IPS-15b (cell line): ENCODE results near the gene RNU5D-1.
"Not testable (repeated sequence)": the region's sequence is repeated elsewhere in the genome, so short reads cannot be mapped to it uniquely, and the experiment has no call there.

Experiments used
- H3K27me3 ChIP-seq: one replicate; pipeline ENCODE4 v1.6.1; 2013; ENCODE audit warnings: low read length; ENCODE audit not compliant: control insufficient read depth, insufficient read depth
- H3K36me3 ChIP-seq: one replicate; pipeline ENCODE4 v1.6.1; 2013; ENCODE audit warnings: low read length; ENCODE audit not compliant: control insufficient read depth, insufficient read depth
- H3K4me1 ChIP-seq: one replicate; pipeline ENCODE4 v1.6.1; 2013; ENCODE audit warnings: mild to moderate bottlenecking, low read length; ENCODE audit not compliant: control insufficient read depth, insufficient read depth
- H3K4me3 ChIP-seq: one replicate; pipeline ENCODE4 v1.5.1; 2013; ENCODE audit warnings: low read depth, low read length
- H3K9ac ChIP-seq: one replicate; pipeline ENCODE4 v1.6.1; 2013; ENCODE audit warnings: low read depth, mild to moderate bottlenecking, low read length
- H3K9me3 ChIP-seq: one replicate; pipeline ENCODE4 v1.6.1; 2013; ENCODE audit warnings: mild to moderate bottlenecking, low read length; ENCODE audit not compliant: control insufficient read depth, insufficient read depth

RNU5D-1 gene

GRCh38 chr1:44730741-44731512 lies at the start of gene RNU5D-1:
Gene RNU5D-1, minus strand, starts transcription at chr1:44731170.
- H3K36me3 ChIP-seq, result no peaks in the 10 kb centered on the region
- H3K4me3 ChIP-seq, result no peak within 1 kb of the TSS
- no peaks in the 10 kb centered on the region for H3K27me3 ChIP-seq
- no peaks in the 10 kb centered on the region for H3K9me3 ChIP-seq
- H3K4me1 ChIP-seq, result peaks cover 4% of the 10 kb centered on the region
- peak within 1 kb of the TSS; percentile 77 for H3K9ac ChIP-seq

GRCh38 chr1:44780583-44781121 lies 49.7 kb upstream of the RNU5D-1 start:
- H3K4me3 ChIP-seq, result no peak overlapping the region
- no peak overlapping the region for H3K9ac ChIP-seq
- peaks cover 2% of the 10 kb centered on the region for H3K27me3 ChIP-seq
- H3K9me3 ChIP-seq, result no peaks in the 10 kb centered on the region
- peaks cover 8% of the 10 kb centered on the region for H3K4me1 ChIP-seq
- H3K36me3 ChIP-seq, result peaks cover 36% of the 10 kb centered on the region

DNA sequence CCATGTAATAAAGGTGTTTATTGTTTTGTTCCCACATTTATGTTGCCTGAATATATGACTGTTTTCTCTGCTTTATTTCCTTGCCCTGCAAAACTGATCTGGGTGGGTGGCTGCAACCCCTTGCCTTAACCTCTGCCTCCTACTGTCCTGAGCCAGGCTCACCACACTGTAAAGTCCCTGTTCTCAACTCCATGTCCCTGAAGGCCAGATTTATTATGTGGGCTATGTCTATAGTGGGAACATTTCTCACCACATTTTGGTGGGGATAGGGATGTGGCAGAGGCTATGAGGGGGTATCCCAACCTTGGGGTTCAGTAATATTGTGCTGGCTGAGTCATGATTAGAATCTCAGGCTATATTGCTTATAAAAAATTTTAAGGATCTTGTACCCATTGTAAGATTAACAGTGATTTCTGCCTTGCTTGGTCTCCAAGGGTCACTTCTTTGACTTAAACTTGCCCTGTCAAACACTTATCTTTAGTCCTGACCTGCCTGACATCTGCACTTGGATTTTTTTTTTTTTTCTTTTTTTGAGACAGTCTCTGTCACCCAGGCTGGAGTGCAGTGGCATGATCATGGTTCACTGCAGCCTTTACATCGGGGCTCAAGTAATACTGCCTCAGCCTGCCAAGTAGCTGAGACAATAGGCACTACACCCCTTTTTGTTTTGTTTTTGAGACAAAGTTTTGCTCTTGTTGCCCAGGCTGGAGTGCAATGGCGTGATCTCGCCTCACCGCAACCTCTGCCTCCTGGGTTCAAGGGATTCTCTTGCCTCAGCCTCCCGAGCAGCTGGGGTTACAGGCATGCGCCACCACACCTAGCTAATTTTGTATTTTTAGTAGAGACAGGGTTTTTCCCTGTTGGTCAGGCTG lies 48.0 kb upstream of the RNU5D-1 start:
- Histone ChIP-seq H3K9ac (no peak overlapping the region), H3K9me3 (no peaks in the 10 kb centered on the region), H3K4me1 (peaks cover 4% of the 10 kb centered on the region), H3K36me3 (peaks cover 36% of the 10 kb centered on the region), H3K27me3 (no peaks in the 10 kb centered on the region), H3K4me3 (no peak overlapping the region)

DNA sequence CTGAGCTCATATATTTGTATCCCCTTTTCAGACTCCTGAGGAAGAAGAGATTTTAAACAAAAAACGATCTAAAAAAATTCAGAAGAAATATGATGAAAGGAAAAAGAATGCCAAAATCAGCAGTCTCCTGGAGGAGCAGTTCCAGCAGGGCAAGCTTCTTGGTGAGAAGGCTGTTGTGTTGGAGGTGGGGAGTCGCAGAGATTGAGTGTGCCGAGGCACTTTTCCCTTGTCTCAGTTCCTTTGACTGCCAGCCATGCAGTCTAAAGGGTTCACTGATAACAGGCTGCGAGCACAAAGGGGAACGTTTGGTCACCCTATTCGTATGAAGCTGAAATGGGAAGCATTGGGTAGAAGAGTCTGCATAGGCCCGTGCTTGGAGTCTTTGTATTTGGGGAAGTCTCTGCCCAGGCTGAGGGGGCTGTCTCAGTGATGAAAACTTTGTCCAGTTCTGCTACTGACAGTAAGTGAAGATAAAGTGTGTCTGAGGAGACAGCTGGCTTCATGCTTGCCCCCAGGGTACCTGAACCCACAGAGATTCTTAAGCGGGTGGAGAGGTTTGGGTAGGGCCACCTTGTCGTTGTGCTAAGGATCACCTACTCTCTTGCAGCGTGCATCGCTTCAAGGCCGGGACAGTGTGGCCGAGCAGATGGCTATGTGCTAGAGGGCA lies 47.1 kb upstream of the RNU5D-1 start:
- H3K4me1 ChIP-seq, result peaks cover 4% of the 10 kb centered on the region
- peaks cover 36% of the 10 kb centered on the region for H3K36me3 ChIP-seq
- H3K27me3 ChIP-seq, result no peaks in the 10 kb centered on the region
- no peaks in the 10 kb centered on the region for H3K9me3 ChIP-seq
- no peak overlapping the region for H3K9ac ChIP-seq
- peak overlapping the region; percentile 68 for H3K4me3 ChIP-seq

GRCh38 chr1:44777547-44777946 lies 46.6 kb upstream of the RNU5D-1 start:
- no peak overlapping the region for H3K9ac ChIP-seq

DNA sequence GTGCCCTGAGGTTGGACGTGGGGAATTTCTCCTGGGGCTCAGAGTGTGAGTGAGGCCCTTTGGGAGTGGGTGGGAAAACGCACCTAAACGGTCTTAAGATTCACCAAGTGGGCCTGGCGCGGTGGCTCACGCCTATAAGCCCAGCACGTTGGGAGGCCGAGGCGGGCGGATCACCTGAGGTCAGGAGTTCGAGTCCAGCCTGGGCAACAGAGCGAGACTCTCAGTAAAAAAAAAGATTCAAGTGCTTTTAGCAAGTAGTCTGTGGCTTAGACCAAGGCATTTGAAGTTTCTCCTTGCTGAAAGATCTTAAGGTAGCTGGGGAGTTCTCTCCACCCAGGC lies 45.7 kb upstream of the RNU5D-1 start:
- Histone ChIP-seq H3K9ac (peak overlapping the region; percentile 99), H3K27me3 (no peaks in the 10 kb centered on the region), H3K4me3 (peak overlapping the region; percentile 68), H3K9me3 (no peaks in the 10 kb centered on the region), H3K4me1 (peaks cover 4% of the 10 kb centered on the region), H3K36me3 (peaks cover 36% of the 10 kb centered on the region)

More at GRCh38 chr1:44777547-44777946, 46.6 kb upstream of the RNU5D-1 start:
- no peaks in the 10 kb centered on the region for H3K27me3 ChIP-seq
- peak overlapping the region; percentile 68 for H3K4me3 ChIP-seq
- H3K4me1 ChIP-seq, result peaks cover 4% of the 10 kb centered on the region
- no peaks in the 10 kb centered on the region for H3K9me3 ChIP-seq
- H3K36me3 ChIP-seq, result peaks cover 36% of the 10 kb centered on the region

GRCh38 chr1:44775930-44776729 lies 45.2 kb upstream of the RNU5D-1 start:
- H3K9me3 ChIP-seq, result no peaks in the 10 kb centered on the region
- H3K27me3 ChIP-seq, result no peaks in the 10 kb centered on the region
- H3K36me3 ChIP-seq, result peaks cover 36% of the 10 kb centered on the region
- peak overlapping the region; percentile 99 for H3K9ac ChIP-seq
- H3K4me1 ChIP-seq, result peaks cover 4% of the 10 kb centered on the region
- H3K4me3 ChIP-seq, result peak overlapping the region; percentile 68

GRCh38 chr1:44775078-44775929 lies 44.3 kb upstream of the RNU5D-1 start, which contains the start of gene RPS8:
Gene RPS8, plus strand, starts transcription at chr1:44775540. Its CDS starts 57 bp downstream, at chr1:44775597.
- Histone ChIP-seq H3K9ac (peak within 1 kb of the TSS; percentile 99), H3K4me1 (peaks cover 4% of the 10 kb centered on the region), H3K9me3 (no peaks in the 10 kb centered on the region), H3K4me3 (peak within 1 kb of the TSS; percentile 68), H3K36me3 (peaks cover 36% of the 10 kb centered on the region), H3K27me3 (no peaks in the 10 kb centered on the region)

DNA sequence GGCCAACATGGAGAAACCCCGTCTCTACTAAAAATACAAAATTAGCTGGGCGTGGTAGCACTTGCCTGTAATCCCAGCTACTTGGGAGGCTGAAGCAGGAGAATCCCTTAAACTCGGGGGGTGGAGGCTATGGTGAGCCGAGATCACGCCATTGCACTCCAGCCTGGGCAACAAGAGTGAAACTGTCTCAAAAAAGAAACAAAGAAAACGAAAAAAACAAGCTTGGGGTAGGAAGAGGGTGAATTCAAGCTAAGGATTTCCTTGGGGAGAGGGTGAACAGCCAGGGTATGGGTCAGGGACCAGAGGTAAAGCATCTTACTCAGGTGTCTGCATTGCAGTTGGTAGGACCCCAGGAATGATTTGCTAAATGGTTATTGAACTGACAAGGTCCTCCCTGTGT lies 35.5 kb upstream of the RNU5D-1 start:
- not testable (repeated sequence) for H3K4me3 ChIP-seq, H3K9me3 ChIP-seq, H3K4me1 ChIP-seq, H3K9ac ChIP-seq, H3K27me3 ChIP-seq
- peaks cover 41% of the 10 kb centered on the region for H3K36me3 ChIP-seq

DNA sequence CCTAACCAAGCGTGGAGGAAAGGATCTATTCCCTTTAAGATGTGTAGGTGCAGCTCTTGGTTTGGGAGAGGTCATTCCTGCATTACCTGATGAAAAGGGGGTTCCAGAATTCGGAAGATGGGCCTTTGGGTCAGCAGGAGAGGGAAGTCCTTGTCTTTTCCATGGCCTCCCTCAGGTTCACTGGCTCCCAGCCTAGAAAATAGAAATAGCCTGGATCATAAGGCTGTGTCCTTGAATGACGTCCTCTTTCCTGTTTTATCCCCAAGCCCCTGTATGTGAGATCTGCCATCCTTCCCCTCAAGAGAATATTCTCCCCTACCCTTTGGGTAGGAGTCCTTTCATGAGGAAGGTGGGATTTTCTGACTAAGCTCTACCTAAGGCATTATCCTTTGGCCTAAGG lies 29.9 kb upstream of the RNU5D-1 start:
- H3K4me3 ChIP-seq, result no peak overlapping the region
- H3K9ac ChIP-seq, result no peak overlapping the region
- H3K27me3 ChIP-seq, result no peaks in the 10 kb centered on the region
- H3K4me1 ChIP-seq, result no peaks in the 10 kb centered on the region
- H3K9me3 ChIP-seq, result no peaks in the 10 kb centered on the region
- H3K36me3 ChIP-seq, result peaks cover 72% of the 10 kb centered on the region
